GM18907 (cell line): ENCODE measurements around the gene TMEM164.

Source experiments
- ATAC-seq: cut with Tn5 transposase; IDR thresholded peaks from one replicate; pipeline ENCODE4 v1.9.1; 2021; ENCODE audit warnings: mild to moderate bottlenecking, moderate library complexity; ENCODE audit not compliant: unreplicated experiment

TMEM164 gene

DNA sequence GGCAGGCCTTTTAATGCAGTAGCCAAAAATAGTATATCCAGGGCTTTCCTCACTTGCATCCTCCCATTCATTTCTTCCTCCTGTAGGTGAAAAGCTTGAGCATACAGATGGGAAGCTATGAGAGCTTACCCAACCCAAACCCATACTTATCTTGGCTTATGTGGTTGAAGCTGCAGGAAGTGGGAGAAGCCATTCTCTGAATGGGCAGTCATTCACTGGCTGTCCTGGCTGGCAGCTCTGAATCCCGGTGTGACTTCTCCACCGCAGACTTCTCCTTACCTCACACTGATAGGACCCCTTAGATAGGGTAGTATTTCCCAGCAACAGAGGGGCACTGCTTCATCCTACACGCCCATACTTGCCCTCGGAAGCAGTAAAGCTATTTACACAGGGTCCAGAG is 189.6 kb downstream of the TMEM164 start:
- ATAC-seq = no peak

DNA sequence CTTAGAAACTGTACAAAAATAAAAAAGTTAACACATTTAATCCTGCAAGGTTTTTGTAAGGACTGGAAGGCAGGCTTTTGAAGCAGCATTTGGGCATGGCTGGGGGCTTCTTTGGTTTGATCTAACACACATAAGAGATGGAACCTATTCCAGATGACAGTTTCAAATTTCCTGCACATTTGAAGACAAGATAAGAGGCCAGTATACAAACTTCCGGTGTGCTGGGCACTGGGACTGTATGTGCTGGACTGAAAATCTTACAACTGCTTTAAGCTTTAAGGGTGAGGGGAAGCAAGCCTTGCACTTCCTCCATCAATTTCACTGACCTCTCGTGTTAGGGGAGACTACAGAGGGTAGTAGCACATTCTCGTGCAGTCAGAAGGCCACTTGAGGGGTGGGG is 192.1 kb downstream of the TMEM164 start:
- no peak for ATAC-seq

DNA sequence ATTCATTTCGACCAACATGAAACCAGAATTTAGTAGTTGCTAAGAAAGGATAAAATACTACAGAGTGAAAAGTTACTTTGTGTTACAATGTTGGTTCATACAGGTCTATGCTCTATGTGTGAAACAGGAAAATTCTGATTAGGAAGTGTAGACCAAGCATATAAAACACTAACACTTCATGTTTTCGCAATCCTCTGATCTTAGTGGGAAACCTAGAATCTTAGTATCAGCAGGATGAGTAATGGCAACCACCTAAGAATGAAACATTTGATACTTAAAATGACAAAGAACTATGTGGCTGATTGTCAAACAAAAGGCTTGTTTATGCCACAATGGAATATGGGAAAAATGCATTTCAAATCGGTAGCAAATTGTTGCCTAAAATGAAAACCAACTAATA is 198.9 kb downstream of the TMEM164 start:
- no peak for ATAC-seq

DNA sequence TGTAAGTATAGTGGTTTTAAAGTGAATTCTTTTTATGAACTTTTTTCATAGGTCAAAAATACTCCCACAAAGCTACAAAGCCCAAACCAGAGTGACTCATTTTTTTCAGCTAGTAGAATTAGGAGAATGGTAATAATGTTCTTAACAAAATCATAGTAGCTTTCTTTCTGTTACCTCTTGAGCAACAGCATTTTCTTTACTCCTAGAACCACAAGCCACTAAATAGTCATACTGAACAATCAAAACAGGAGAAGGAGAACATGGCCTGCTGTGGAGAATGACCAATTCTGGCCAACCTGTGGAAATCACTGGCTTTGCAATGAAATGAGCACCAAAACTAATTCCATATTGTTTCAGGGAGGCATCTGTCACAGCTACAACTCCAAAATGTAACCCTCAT is 202.1 kb downstream of the TMEM164 start:
- ATAC-seq = no peak

DNA sequence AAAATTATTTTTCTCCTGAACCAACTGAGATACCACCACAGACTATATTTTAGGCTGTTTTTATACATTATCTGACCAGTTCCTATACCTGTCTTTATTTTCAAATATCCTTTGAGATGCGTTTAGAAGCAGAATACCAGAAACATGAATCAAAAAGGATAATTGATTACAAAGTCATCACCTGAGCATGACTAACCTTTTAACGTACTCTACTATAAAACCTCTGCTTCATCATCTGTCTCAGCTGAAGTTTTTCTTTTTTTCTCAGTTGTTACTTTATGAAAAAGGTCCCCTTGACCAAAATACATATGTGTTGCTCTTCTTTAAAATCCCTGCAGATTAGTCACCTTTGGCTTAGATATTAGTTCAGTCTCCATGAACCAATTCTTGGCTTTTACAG is 205.2 kb downstream of the TMEM164 start:
- no peak for ATAC-seq

DNA sequence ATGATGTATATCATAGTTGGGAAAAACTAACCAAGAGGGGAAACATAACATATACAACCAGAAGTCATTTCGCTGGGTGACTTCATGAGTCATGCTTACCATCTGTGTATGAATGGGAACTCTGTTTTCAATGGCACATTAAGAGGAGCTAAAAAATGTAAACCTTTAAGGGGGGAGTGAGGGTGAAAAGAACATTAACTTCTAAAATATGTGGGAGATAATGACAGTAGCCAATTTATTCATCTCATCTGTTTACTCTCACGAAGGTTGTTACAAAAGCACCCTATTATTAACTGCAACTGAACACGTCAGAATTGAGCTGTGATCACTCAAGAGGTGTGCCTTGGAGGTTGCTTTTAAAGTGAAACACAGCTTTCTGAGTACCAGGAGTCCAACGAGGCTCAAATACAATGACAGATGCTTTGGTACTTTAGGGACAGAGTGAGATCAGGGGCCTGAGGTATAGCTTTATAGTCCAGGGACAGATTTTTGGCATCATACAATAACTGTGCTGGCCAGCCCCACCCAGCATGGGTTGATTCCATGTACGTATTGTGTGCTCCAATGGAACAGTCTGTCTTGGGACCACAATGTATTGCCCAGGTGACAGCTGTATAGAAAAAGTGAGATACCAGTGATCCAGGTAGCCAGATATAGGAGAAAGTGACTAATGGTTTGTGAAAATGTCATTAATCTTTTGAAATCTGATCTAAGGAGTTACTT is 207.7 kb downstream of the TMEM164 start:
- ATAC-seq = no peak

DNA sequence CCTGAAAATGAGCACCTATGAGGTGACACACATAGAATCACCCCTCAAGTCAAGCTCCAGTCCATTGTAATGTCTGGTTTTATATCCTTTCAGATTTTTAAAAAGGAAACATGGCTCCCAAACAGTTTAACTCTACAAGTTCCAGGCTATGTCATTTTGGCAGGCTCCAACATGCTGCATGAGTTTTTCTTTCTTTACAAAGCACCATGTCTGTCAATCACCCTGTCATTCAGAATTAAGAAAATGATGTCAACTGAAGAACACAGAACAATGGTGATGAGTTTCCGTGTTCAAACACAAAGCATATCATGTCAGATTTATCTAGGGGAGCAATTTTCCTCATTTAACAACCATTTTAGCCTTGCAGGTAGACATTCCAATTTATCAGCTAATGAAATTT is 208.4 kb downstream of the TMEM164 start:
- no peak for ATAC-seq

DNA sequence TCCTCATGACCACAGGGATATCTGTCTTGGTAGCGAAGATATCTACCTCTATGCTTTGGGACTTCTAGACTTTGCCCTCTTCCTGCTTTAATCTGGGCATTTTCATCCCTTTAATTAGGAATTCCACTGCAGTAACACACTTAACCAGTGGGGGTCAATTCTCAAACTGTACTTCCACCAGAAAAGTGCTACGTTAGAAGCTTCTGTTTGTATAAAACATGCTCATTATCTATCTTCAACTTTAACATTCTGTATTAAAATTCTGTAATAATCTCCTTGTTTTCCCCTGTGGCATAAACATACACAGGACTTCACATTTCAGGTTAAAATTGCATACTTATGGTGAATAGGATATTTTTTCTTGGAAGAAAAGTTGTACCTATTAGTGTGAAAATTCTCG is 209.4 kb downstream of the TMEM164 start:
- no peak for ATAC-seq

DNA sequence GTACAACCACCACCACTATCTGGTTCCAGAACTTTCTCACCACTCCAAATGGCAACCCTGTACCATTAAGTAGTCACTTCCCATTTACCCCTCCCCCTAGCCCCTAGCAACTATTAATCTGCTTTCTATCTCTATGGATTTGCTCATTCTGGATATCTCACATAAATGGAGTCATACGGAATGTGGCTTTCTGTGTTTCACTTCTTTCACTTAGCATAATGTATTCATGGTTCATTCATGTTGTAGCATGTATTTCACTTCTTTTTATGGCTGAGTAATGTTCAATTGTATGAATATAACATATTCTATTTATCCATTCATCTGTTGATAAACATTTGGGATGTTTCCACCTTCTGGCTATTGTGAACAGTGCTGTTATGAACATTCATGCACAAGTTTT is 210.3 kb downstream of the TMEM164 start:
- ATAC-seq = no peak

DNA sequence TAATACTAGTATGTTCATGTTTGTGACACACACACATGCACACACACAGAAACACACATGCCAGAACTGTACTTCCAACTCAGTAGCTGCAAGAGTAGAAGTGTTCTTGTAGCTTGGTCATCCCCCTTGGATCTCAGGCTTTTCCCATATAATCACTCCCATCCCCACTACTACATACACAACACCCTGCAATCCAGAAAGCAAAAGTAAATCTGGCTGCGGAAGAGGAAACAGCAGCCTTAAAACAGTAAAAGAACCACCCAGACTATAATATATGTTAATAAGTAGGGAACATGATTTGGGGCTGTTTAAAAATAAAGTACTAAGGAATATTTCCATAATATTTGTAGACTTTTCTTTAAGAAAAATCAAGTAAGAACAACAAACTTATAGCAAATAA is 211.8 kb downstream of the TMEM164 start:
- no peak for ATAC-seq

DNA sequence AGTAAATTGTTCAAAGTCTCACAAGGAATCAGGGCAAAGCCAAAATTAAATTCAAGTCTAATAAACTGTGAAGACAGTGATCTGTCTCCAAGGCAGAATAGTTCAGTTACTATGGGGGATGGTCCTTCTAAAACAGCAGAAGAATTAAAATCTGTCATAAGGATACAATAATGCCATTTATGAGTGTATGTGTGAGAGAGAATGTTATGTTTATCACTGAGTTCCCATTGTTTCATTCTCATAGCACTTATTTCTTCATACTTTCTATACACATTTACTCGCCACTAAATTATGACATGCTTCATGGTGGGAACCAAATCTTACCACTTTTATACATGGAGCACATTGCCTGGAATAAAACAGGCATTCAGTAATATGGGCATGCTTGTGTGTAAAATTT is 212.5 kb downstream of the TMEM164 start:
- no peak for ATAC-seq

DNA sequence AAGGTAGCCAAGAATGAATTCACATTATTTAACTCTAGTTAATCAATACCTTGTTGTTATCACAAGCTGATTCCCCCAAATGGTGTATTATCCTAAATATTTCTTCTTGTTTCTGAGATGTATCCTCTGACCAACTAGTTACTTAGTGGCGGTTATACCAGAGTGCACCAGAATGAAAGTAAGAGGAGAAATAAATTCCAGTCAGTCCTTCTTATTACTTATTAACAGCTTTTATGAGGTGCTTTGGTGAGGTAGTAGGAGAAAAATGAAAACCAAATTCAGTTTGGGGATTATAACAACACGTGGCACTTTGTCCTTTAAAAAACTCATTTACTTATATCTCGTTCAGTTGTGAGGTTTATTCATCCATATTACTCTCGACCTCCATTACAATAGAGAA is 213.1 kb downstream of the TMEM164 start:
- ATAC-seq = no peak

DNA sequence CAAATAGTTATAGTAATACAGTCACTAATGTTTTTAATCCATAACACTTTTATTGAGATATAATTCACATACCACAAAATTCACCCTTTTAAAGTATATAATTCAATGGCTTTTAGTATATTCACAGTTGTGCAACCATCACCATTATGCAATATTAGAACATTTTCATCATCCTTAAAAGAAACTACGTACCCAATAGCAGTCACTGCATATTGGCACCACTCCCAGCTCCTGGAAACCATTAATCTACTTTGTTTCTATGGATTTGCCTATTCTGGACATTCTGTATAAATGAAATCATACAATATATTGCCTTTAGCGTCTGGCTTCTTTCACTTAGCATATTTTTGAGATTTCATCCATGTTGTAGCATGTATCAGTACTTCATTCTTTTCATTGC is 215.7 kb downstream of the TMEM164 start:
- ATAC-seq = no peak

DNA sequence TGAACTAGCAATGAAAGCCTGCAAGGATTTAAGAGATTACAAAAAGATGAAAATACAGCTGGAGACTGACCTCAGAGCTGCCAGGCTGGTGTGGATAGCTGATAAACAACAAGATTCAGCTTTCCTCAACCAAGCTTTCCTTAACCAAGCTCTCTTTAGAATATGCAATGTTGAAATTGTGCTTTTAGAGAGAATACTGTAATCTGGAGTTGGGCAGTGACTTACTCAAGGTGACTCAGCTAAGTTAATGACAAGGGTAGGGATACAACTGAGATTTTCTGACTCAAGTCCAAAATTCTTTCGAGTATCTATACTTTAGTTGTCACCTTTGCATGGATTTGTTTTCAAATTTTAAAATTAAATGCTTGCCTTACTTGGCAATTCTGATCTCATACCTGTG is 217.0 kb downstream of the TMEM164 start:
- no peak for ATAC-seq

DNA sequence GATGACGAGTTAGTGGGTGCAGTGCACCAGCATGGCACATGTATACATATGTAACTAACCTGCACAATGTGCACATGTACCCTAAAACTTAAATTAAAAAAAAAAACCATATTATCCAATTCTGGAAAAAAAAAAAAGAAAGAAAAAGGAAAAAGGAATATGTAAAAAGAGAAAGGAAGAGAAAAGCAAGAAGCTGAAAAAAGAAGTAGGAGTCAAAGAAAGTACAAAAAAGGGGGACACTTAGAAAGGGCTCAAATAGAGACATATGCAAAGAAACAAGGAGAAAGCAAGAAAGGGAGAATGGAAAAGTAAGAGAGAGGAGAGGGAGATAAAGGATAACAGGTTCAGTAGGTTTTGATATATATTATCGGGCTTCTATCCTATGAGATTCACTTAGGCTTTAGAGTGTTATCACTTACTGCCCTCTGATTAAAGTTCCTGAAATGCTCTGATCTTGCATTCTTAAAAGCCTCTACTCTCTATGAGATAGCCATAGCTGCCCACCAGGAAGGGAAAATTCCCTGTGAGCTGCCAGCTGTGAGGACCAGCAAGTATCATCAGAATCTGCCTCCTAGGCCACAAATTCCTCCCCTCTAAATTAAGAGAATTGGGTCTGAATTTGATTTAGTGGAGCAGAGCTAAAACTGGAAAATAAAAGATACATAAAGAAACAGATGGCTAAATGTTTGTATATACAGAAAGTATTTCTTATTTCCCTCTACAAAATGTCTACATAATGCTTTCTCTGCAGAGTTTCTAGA is 219.8 kb downstream of the TMEM164 start:
- ATAC-seq = no peak

DNA sequence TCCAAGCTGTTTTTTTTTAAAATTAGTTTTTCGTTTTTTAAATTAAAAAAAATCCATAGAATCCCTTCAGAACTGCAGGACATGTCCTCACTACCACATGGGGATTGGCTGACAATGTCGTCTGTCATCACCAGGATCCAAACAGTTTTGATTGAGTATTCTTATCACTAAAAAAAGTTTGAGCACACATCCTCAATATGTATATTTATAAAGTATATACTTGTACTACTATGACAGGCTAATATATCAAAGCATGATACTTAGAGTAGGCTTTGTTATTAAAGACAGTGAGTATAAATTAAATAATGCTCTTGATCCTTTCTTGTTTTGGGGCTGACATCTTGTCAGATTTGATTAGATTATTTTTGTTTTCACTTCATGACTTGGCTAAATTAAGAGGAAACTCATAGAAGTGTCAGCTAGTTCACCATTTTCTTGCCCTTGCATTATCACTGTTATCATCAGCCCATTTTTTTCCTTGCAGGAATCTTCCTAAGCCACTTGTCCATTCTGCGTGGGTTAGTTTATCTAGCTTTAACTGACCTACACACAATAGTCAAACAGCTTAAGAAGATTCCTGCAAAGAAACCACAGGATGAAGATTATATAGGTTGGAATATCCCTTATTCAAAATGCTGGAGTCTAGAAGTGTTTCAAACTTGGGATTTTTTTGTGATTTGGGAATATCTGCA is 222.2 kb downstream of the TMEM164 start:
- ATAC-seq = no peak

DNA sequence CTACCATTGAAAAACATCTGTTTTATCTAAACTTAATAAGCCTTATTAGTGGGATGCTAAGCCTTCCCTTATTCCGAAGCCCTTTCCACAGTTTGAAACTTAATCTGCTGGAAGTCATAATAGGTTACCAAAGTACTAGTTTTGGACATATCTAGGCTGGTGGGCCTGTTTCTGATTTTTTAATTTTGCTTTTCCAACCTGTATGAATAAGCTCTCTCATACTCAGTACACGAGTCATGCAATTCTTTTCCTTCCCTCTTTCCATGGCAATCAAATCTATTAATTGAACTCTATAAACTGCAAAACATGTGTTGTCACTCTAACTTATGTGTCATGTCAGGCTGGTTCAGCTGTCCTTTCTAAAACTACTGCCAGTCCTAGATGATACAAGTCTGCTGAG is 224.0 kb downstream of the TMEM164 start:
- ATAC-seq = no peak
